Right ventricle myocardium inferior (tissue), 1 donor: ENCODE results near the gene DAZ1. TPM values are rescaled to one million over a fixed set of nuclear protein-coding genes. Genes with fewer than 3 reads are reported as not detected.
"Not testable (repeated sequence)": the region's sequence is repeated elsewhere in the genome, so short reads cannot be mapped to it uniquely, and the experiment has no call there.

ENCODE experiments used
- ATAC-seq: fragments of 200-7000 bp; cut with Tn5 transposase; one replicate; pipeline ENCODE4 v1.9.1; 2020; ENCODE audit warnings: mild to moderate bottlenecking, moderate library complexity
- DNase-seq: peaks from one replicate; pipeline ENCODE4 v3.0.0; 2021; ENCODE audit errors: missing footprints
- intact Hi-C: fragments of 100-400 bp; cut with DNase I; formaldehyde crosslinking; loops from one replicate; pipeline ENCODE4 v1.11.0; 2022
- long read RNA-seq: library from polyadenylated mRNA; unstranded; transcript quantifications from one replicate; pipeline ENCODE4 v2.0.0, GENCODE V29; 2021
- total RNA-seq: library from RNA; stranded (reverse); fragmentation: NEBNext Ultra II Directional; extraction: Animal tissue kit (Norgen Biotek cat#: 25700); gene quantifications from one replicate; pipeline ENCODE4 v1.2.1, GENCODE V29; 2021
- donor health status: DM: no; HTN: yes; CAD: no; lungs with severe emphysema.

The DAZ1 gene
- 0.14 TPM for total RNA-seq
- long read RNA-seq = 0 reads

GRCh38 chrY:23198908-23199307 is at the start of gene DAZ1:
DAZ1 (minus strand) TSS chrY:23199008; CDS start chrY:23198800, 208 bp downstream.
- DNase-seq, intact Hi-C loops, ATAC-seq: not testable (repeated sequence)

GRCh38 chrY:23219233-23219632 is 20.4 kb upstream of the DAZ1 start, which contains the start of gene DAZ2:
DAZ2 (plus strand) TSS chrY:23219533; CDS start chrY:23219741, 208 bp downstream.
- ATAC-seq, intact Hi-C loops, DNase-seq: not testable (repeated sequence)

GRCh38 chrY:23210681-23211080 is 11.9 kb upstream of the DAZ1 start:
- intact Hi-C loops, ATAC-seq, DNase-seq: not testable (repeated sequence)

- DNase-seq, intact Hi-C loops, ATAC-seq: not testable (repeated sequence)
Observed at GRCh38 chrY:23209802-23210495, 11.1 kb upstream of the DAZ1 start.

- ATAC-seq, DNase-seq, intact Hi-C loops: not testable (repeated sequence)
Observed at GRCh38 chrY:23207455-23207854, 8.6 kb upstream of the DAZ1 start.

Other genes with a start within 250 kb of the DAZ1 start
- gene BPY2, start 214.7 kb downstream of the DAZ1 start, total RNA-seq = not detected
- gene DAZ2, start 20.5 kb upstream of the DAZ1 start, total RNA-seq = not detected